ENCODE data around the gene NCKAP5. TPM values are rescaled to one million over a fixed set of nuclear protein-coding genes. Genes with fewer than 3 reads are reported as not detected.
"Not testable (repeated sequence)": the region's sequence is repeated elsewhere in the genome, so short reads cannot be mapped to it uniquely, and the experiment has no call there.

The NCKAP5 gene
- total RNA-seq, 2 donors from 2014 or later, result not detected

DNA sequence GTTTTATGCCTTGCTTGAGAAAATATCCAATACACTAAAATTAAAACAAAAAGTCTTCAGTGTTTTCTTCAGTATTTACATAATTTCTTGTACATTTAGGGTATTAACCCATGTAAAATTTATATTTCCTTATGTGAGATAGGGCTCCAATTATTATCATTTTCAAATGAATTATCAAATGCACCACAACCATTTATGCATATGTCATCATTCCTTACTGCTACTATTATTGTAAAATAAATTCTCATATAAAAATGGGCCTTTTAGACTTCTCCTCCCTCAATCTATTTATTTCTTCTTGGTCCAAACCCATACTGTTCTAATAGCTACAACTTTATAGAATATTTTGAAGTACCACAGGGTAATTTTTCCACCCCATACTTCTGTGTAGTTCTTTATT, 722.9 kb downstream of the NCKAP5 start:
- no peak for DNase-seq (ENCODE audit: low spot score in 2 of 2)

DNA sequence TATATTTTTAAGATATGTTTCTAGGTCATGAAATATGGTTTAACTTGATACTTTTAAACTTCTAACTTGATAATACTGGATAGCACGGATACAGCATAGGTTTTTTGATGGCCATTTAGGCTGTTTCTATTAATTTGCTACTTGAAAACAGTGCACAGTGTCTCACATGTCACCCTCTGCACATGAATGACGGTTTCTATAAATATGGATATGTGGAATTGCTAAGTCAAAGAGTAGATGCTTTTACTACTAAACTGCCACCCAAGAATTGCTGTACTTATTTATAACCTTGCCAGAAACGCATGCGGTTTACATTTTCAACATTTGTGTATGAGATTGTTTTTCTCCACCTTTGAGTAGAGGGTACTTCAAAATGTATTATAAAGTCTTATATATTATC, 723.7 kb downstream of the NCKAP5 start:
- H3K27ac Mint-ChIP-seq, result no peak overlapping the region
- DNase-seq (ENCODE audit: low spot score in 2 of 2) (no peak), ATAC-seq (no peak)

More for the DNA sequence above, 722.9 kb downstream of the NCKAP5 start:
- H3K36me3 Mint-ChIP-seq, result no peaks in the 10 kb centered on the region
- H3K9me3 Mint-ChIP-seq, result no peaks in the 10 kb centered on the region
- no peak overlapping the region for H3K27ac Mint-ChIP-seq
- no peak for ATAC-seq

DNA sequence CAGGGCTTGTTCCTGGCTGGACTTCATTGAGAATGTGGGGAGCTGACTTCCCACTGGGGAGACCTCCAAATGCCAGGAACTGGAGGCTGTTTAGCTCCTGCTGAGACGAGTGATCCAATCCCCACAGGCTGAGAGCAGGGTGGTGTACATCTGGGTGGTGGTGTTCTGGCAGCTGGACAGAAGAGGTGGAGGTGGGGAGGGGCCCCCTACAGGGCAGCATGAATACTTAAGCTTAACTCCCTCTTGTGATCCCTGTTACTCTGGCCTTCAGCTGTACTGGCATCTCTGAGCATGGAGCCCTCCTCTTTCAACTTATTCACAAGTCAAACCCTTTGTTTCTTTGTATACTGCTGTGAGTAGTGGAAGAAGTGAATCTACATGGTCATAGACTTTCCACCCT, 730.5 kb downstream of the NCKAP5 start:
- no peak for DNase-seq (ENCODE audit: low spot score in 2 of 2)
- Mint-ChIP-seq H3K9me3 (peaks cover 26 to 28% of the 10 kb centered on the region in 2 donors), H3K27ac (no peak overlapping the region), H3K36me3 (peaks cover 0 to 5% of the 10 kb centered on the region in 2 donors)
- no peak for ATAC-seq

More for the DNA sequence above, 723.7 kb downstream of the NCKAP5 start:
- Mint-ChIP-seq H3K9me3 (no peaks in the 10 kb centered on the region), H3K36me3 (no peaks in the 10 kb centered on the region)

DNA sequence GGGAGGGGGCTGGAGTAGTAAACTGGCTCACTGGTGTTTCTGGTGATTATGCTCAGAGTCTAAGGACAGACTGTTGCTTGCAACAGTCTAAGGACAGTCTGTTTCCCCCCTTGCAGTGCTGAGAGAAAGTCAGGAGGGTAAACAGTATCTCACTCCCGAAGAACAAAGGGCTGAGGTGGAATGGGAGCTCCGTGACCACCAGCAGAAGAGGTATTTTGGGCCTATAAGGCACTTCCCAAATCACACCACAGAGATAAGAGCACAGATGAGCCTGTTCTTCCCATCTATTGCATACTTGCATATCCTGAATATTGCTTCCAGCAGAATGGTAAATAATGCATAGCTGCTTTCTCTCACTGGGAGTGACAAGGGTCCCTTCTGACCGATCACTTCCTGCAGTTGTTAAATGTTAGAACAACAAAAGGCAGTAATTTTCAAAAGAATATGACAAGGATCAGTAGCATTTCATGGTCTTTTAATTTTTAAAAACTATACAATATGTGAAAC, 737.9 kb downstream of the NCKAP5 start:
- Mint-ChIP-seq H3K36me3 (no peaks in the 10 kb centered on the region), H3K27ac (no peak overlapping the region), H3K9me3 (peaks cover 12 to 18% of the 10 kb centered on the region in 2 donors)
- DNase-seq (ENCODE audit: low spot score in 2 of 2), result no peak
- ATAC-seq, result no peak

DNA sequence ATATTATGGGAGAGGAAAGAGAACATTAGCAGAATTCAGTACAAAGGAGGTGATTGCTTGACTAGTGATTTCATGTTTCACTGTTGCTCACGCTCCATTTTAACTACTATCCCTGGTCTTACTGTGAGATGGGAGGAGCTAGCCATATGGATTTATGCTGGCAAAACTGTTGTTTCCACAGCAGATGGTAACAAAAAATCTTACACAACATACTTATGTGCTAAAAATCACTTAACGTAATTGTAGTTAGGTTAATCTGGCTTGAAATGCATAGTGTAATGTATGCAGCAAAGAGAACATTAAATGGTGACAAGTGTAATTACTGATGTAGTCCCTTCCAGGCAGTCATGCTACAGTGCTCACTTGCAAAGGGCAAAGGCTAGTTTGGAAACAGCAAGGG, 742.7 kb downstream of the NCKAP5 start:
- ATAC-seq (no peak), DNase-seq (ENCODE audit: low spot score in 2 of 2) (no peak)
- Mint-ChIP-seq H3K27ac (no peak overlapping the region), H3K36me3 (no peaks in the 10 kb centered on the region), H3K9me3 (peaks cover 5 to 25% of the 10 kb centered on the region in 2 donors)

DNA sequence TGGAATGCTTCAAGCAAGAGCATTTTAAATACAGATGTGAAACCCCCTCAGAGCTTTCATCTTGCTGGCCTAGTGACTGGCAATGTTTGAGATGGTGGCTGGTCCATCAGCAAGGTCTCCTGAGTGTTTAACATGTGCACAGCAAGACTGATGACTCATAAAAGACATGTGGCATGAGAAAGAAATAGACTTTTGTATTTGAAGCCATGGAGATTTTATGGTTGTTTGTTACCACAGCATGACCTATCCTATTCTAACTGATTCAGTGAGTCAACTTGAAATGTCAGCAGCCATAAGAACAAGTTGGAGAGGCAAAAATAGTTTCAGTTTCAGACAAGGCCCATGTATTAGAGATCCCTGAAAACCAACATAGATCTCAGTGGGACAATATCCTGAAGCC, 743.5 kb downstream of the NCKAP5 start:
- peaks cover 5 to 21% of the 10 kb centered on the region in 2 donors for H3K9me3 Mint-ChIP-seq
- H3K27ac Mint-ChIP-seq, result no peak overlapping the region
- DNase-seq (ENCODE audit: low spot score in 2 of 2) (no peak), ATAC-seq (no peak)
- H3K36me3 Mint-ChIP-seq, result no peaks in the 10 kb centered on the region

DNA sequence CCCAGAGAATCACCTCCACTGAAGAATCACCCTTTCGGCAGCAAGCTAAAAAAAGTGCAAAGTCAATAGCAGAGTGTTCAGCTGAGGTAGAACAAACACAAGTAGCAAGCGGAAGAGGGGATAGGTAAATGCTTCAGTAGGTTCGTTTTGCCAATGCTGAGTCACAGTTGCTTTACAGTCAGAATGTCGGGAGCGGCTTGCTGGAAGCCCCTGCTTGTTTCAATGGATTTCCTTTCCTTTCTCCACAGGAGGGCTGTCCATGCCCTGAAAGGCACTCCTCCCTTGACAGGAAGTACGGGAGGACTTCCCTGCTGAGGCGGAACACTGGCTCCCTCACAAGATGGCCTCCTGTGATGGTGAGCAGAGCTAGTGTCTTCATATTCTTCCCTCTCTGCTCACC, 752.0 kb downstream of the NCKAP5 start:
- Mint-ChIP-seq H3K36me3 (peaks cover 0 to 12% of the 10 kb centered on the region in 2 donors), H3K27ac (peak overlapping the region in 1 of 2 donors; percentile 44)
- no peak for DNase-seq (ENCODE audit: low spot score in 2 of 2)

DNA sequence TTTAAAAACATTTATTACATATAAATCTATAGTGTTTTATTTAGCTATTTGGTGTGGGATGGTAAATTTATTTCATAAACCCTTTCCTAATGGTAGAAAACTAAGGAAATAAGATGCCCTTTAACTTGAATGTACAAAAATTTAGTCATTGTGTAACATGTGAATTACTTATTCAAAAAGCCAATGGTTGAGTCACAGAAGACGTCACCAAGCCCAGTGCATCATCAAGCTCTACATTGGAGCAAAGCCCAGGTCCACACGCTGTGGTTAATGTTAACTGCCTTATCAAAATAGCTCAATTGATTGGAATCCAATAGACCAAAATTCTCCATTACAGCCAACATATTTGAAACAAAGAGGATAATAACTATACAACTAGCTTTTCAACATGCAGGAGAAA, 752.7 kb downstream of the NCKAP5 start:
- DNase-seq (ENCODE audit: low spot score in 2 of 2) (no peak), ATAC-seq (no peak)
- Mint-ChIP-seq H3K9me3 (peaks cover 10% of the 10 kb centered on the region in 2 donors), H3K36me3 (peaks cover 0 to 18% of the 10 kb centered on the region in 2 donors), H3K27ac (no peak overlapping the region)

More for the DNA sequence above, 752.0 kb downstream of the NCKAP5 start:
- no peak for ATAC-seq
- H3K9me3 Mint-ChIP-seq, result peaks cover 5 to 9% of the 10 kb centered on the region in 2 donors

DNA sequence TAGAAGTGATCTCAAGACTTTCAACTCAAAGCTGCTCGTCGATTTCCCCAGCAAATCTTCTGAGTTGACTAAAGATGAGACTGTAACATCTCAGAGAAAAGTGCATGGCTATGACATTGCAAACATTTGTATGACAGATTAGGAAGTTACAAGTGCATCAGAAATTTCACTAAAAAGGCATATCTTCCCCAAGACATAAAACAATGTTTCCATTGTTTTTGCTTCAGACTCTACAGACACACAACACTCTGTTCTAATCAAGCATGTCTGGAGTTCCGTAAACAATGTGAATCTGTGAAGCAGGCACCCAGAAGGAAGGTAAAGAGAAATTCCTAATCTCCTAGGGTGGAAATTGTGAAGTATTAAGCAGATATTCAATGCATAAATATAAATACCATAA, 753.6 kb downstream of the NCKAP5 start:
- Mint-ChIP-seq H3K27ac (no peak overlapping the region), H3K9me3 (peaks cover 13 to 14% of the 10 kb centered on the region in 2 donors), H3K36me3 (peaks cover 0 to 19% of the 10 kb centered on the region in 2 donors)
- ATAC-seq (no peak), DNase-seq (ENCODE audit: low spot score in 2 of 2) (no peak)

DNA sequence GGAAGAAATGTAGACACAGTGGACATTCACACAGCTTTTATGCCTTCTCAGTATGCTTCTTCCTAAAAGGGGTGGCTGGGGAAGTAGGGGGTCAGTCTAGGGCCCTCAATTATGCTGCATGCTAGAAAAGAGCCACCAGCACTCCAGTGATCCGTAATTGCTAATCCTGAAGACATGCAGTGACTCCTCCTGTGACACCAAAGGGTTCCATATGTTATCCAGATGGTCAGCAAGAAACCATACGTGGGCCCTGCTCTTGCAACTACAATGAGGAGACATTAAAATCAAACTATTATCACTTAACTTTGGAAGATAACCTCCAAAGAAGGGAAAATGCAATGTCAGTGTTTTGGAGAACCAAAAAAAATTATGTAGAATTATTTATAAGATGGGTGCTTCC, 754.8 kb downstream of the NCKAP5 start:
- peaks cover 22 to 24% of the 10 kb centered on the region in 2 donors for H3K9me3 Mint-ChIP-seq
- DNase-seq (ENCODE audit: low spot score in 2 of 2) (no peak), ATAC-seq (no peak)
- no peak overlapping the region for H3K27ac Mint-ChIP-seq
- peaks cover 0 to 24% of the 10 kb centered on the region in 2 donors for H3K36me3 Mint-ChIP-seq

DNA sequence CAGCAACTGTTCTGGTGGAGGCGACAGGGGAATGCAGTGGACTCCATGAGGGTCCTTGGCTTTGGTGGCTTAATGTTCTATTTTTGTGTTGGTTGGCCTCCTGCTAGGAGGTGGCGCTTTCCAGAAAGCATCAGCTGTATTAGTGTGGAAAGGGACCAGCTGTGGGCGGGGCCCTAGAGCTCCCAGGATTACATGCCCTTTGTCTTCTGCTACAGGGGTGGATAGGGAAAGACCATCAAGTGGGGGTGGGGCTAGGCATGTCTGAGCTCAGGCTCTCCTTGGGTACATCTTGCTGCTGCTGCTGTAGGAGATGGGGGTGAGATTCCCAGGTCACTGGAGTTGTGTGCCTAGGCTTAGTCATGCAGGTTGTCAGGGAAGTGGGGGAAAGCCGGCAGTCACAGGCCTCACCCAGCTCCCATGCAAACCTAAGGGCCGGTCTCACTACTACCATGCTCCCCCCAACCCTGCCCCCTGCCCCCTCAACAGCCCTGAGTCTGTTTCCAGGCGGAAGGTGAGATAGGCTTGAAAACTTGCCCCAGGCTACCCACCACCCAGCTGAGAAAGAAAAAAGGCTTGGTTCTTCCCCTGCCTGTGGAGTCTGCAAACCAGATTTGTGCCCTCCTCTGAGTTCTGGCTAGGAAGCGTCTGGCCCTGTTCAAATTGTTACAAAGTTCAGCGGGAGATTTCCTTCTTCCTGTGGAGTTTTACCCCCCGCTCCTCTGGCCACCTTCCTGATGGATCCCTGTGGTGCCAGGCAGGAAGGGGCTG, 756.9 kb downstream of the NCKAP5 start:
- peaks cover 0 to 30% of the 10 kb centered on the region in 2 donors for H3K36me3 Mint-ChIP-seq
- peaks cover 29 to 34% of the 10 kb centered on the region in 2 donors for H3K9me3 Mint-ChIP-seq
- H3K27ac Mint-ChIP-seq, result no peak overlapping the region
- DNase-seq (ENCODE audit: low spot score in 2 of 2) (no peak), ATAC-seq (no peak)

DNA sequence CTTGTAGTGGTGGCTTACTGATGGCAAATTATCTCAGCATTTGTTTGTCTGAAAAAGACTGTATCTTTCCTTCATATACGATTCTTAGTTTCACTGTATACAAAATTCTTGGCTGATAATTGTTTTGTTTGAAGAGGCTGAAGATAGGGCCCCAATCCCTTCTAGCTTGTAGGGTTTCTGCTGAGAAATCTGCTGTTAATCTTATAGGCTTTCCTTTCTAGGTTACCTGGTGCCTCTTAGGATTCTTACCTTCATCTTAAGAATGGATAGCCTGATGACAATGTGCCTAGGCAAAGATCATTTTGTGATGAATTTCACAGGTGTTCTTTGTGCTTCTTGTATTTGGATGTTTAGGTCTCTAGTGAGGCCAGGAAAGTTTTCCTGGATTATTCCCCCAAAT, 758.3 kb downstream of the NCKAP5 start:
- DNase-seq (ENCODE audit: low spot score in 2 of 2); H3K27ac Mint-ChIP-seq; ATAC-seq: not testable (repeated sequence)
- Mint-ChIP-seq H3K36me3 (peaks cover 0 to 34% of the 10 kb centered on the region in 2 donors), H3K9me3 (peaks cover 29 to 37% of the 10 kb centered on the region in 2 donors)

DNA sequence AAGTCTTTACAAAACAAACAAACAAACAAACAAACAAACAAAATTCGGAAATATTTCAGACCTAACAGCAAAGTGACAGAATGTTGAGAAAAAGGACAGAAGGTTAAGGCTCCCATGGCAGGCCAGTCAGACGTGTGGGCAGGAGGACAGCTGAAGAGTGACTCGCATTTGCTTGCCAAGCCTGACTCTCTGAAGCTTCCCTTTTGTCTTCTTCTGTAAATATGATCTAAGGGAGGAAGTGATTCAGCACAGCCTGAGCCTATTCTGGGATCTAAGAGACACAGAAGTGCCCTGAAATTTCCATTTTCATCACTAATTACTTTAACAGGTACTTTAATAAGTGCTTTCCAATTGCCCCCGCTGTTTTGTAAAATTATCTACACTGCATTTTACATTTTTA, 764.2 kb downstream of the NCKAP5 start:
- Mint-ChIP-seq H3K36me3 (peaks cover 0 to 15% of the 10 kb centered on the region in 2 donors), H3K27ac (no peak overlapping the region), H3K9me3 (peaks cover 10 to 29% of the 10 kb centered on the region in 2 donors)
- DNase-seq (ENCODE audit: low spot score in 2 of 2) (no peak), ATAC-seq (no peak)

DNA sequence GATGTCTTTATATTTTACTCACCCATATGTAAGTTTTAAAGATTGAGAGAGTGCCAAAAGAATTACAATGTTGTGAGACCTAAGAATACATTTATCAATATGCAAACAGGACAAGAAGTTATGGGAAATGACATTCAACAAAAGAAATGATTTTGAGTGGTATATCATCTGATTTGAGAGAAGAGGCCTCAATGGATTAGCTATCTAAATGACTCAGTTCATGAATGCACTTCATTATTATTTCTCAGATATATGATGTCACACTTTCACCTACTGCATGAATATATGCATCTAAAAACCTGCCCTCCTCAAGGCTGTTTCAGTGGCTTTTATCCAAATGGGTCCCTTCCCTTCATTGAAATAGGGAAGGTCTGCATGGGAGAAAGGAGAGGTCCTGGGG, 769.9 kb downstream of the NCKAP5 start:
- no peak for DNase-seq (ENCODE audit: low spot score in 2 of 2)
- no peak for ATAC-seq
- no peaks in the 10 kb centered on the region for H3K36me3 Mint-ChIP-seq
- peaks cover 0 to 4% of the 10 kb centered on the region in 2 donors for H3K9me3 Mint-ChIP-seq
- H3K27ac Mint-ChIP-seq, result no peak overlapping the region

DNA sequence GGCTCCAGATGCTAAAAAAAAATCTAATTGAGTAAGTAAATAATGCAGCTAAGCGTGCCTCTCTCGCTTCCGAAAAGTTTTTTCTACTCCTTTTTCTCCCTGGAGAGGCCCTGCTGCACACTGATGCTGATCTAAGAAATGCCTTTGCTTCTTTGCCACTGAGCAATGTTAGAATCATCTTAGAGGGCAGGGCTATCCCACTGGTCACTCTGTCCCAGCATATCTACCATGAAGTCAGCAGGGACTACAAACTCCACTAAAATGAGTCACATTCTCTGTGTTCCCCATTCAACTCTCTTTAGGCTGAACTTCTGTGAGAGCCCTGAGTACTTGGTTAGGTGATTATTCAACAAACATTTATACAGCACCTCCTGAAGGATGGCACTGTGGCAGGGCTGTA, 770.7 kb downstream of the NCKAP5 start:
- Mint-ChIP-seq H3K9me3 (peaks cover 0 to 4% of the 10 kb centered on the region in 2 donors), H3K36me3 (no peaks in the 10 kb centered on the region), H3K27ac (no peak overlapping the region)
- DNase-seq (ENCODE audit: low spot score in 2 of 2) (no peak), ATAC-seq (no peak)

DNA sequence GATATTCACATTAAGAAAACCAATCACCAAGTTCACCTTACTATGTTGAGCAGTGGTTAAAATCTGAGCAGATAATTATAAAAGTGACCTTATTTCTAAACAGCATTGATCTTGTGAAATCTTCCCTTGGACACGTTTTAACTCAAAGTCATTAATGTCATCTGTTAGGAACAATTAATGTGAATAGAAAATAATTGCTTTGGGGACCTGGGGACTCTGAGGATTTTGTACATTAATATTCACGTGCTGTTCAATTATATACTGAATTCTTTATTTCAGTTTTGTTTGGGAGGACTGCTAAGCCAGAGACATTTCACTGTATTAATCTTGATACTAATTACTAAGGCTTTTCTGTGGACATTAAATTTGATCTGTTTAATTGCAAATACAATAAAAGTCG, 771.2 kb downstream of the NCKAP5 start:
- Mint-ChIP-seq H3K9me3 (peaks cover 0 to 4% of the 10 kb centered on the region in 2 donors), H3K36me3 (no peaks in the 10 kb centered on the region), H3K27ac (no peak overlapping the region)
- DNase-seq (ENCODE audit: low spot score in 2 of 2), result no peak
- ATAC-seq, result no peak

DNA sequence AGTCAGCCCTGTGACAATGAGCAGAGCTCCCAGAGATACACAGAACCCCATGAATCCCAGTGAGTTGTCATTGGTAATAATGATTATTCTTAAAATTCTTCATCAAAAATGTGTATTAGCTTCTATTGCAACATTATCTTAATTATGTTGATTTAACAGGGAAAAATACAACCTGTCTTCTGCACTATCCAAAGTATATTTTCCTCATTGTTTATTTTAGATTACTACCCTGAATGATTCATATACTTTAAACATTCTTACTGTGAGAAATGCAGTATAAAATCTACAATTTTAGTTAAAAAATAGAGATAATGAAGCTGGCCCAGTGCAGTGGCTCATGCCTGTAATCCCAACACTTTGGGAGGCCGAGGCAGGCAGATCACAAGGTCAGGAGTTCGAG, 773.0 kb downstream of the NCKAP5 start:
- ATAC-seq, result no peak
- Mint-ChIP-seq H3K9me3 (no peaks in the 10 kb centered on the region), H3K27ac (no peak overlapping the region), H3K36me3 (no peaks in the 10 kb centered on the region)
- no peak for DNase-seq (ENCODE audit: low spot score in 2 of 2)

DNA sequence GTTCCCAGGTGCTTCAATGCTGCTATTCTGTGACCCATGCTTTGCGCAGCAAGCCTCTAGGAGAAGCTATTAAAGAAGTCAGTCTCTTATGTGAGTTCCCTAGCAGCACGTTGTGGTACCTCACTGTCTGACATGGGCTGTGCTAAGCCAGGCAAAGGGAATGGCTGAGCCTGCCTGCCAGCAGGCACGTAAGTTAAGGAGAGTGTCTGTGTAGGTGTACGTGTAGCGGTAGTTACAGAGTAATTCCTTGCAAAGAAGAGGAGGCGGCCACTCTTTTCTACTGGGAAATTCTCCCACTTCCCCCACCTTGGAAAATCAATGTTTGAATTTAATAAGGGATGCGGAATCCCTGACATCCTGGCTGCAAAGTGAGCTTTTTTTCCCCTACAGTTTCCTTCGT, 774.7 kb downstream of the NCKAP5 start:
- DNase-seq (ENCODE audit: low spot score in 2 of 2) (no peak), ATAC-seq (no peak)
- Mint-ChIP-seq H3K36me3 (no peaks in the 10 kb centered on the region), H3K27ac (no peak overlapping the region), H3K9me3 (no peaks in the 10 kb centered on the region)
